GM23338 (cell line): ENCODE measurements around the gene PCGF3. TPM values are rescaled to one million over a fixed set of nuclear protein-coding genes. Genes with fewer than 3 reads are reported as not detected.

ENCODE experiments used
- ATAC-seq: fragments of 200-7000 bp; cut with Tn5 transposase; 3 replicates; pipeline ENCODE4 v1.9.1; 2020
- DNase-seq: peaks from one replicate; pipeline ENCODE4 v3.0.0-alpha.2; 2015; ENCODE audit warnings: low spot score
- H2AFZ ChIP-seq: fragments of 200-600 bp; sonication (generic); 2 replicates; pipeline ENCODE4 v1.8.0; 2016; ENCODE audit warnings: antibody characterized with exemption, mild to moderate bottlenecking, moderate library complexity
- H3F3A ChIP-seq: fragments of 200-600 bp; sonication (generic); replicated peaks from 2 replicates; pipeline ENCODE4 v1.8.0; 2017; ENCODE audit warnings: antibody characterized with exemption, mixed run types, low read depth
- H3K27ac ChIP-seq: fragments of 200-600 bp; sonication (generic); 2 replicates; pipeline ENCODE4 v1.6.1; 2016; ENCODE audit warnings: low read depth
- H3K27me3 ChIP-seq: fragments of 200-600 bp; sonication (generic); 2 replicates; pipeline ENCODE4 v1.8.0; 2016; ENCODE audit warnings: mild to moderate bottlenecking, mixed run types, moderate library complexity; ENCODE audit not compliant: insufficient read depth
- H3K36me3 ChIP-seq: fragments of 200-600 bp; sonication (generic); 2 replicates; pipeline ENCODE4 v1.8.0; 2016; ENCODE audit warnings: mild to moderate bottlenecking; ENCODE audit not compliant: insufficient read depth
- H3K4me1 ChIP-seq: fragments of 200-600 bp; sonication (generic); 2 replicates; pipeline ENCODE4 v1.8.0; 2016; ENCODE audit warnings: mild to moderate bottlenecking, moderate library complexity; ENCODE audit not compliant: insufficient read depth
- H3K4me2 ChIP-seq: fragments of 200-600 bp; sonication (generic); 2 replicates; pipeline ENCODE4 v1.7.1; 2017; ENCODE audit warnings: mixed run types
- H3K4me3 ChIP-seq: fragments of 200-600 bp; sonication (generic); 2 replicates; pipeline ENCODE4 v1.6.1; 2016; ENCODE audit warnings: mixed run types
- H3K79me2 ChIP-seq: fragments of 200-600 bp; sonication (generic); replicated peaks from 2 replicates; pipeline ENCODE4 v1.8.0; 2017; ENCODE audit warnings: mild to moderate bottlenecking; ENCODE audit not compliant: insufficient read depth
- H3K9me2 ChIP-seq: fragments of 200-600 bp; sonication (generic); 2 replicates; pipeline ENCODE4 v1.8.0; 2017; ENCODE audit not compliant: insufficient read depth
- H4K20me1 ChIP-seq: fragments of 200-600 bp; sonication (generic); replicated peaks from 2 replicates; pipeline ENCODE4 v1.8.0; 2017; ENCODE audit warnings: mild to moderate bottlenecking; ENCODE audit not compliant: insufficient read depth
- H3K27ac Mint-ChIP-seq: 2 replicates; pipeline ENCODE4 v1.8.0; 2020; ENCODE audit warnings: inconsistent platforms, mild to moderate bottlenecking, moderate library complexity, mixed read lengths
- H3K27me3 Mint-ChIP-seq: 3 replicates; pipeline ENCODE4 v1.8.0; 2022; ENCODE audit warnings: low read depth, mild to moderate bottlenecking, moderate library complexity, mixed read lengths, inconsistent platforms; ENCODE audit not compliant: insufficient read depth, poor library complexity
- H3K36me3 Mint-ChIP-seq: 3 replicates; pipeline ENCODE4 v1.8.0; 2021; ENCODE audit warnings: low read depth, mild to moderate bottlenecking, inconsistent platforms, moderate library complexity, mixed read lengths
- H3K4me1 Mint-ChIP-seq: 3 replicates; pipeline ENCODE4 v1.8.0; 2020; ENCODE audit warnings: mild to moderate bottlenecking, inconsistent platforms, mixed read lengths
- H3K4me3 Mint-ChIP-seq: 3 replicates; pipeline ENCODE4 v1.8.0; 2021; ENCODE audit warnings: moderate library complexity, mild to moderate bottlenecking, inconsistent platforms, mixed read lengths
- H3K9me3 Mint-ChIP-seq: 3 replicates; pipeline ENCODE4 v1.8.0; 2020; ENCODE audit warnings: moderate library complexity, mild to moderate bottlenecking, inconsistent platforms, mixed read lengths
- CREB1 ChIP-seq: fragments of 250-450 bp; sonication (Bioruptor Pico); IDR thresholded peaks from 2 replicates; pipeline ENCODE4 v1.5.0; 2020; ENCODE audit warnings: low read depth, mild to moderate bottlenecking, moderate library complexity
- CTCF ChIP-seq, 2 experiments: fragments of 200-600 bp in 1 of 2; sonication (generic) in 1 of 2; conservative IDR thresholded peaks; 2 replicates each; pipeline versions ENCODE4 v1.5.1 to v1.6.1; 2016 to 2017; ENCODE audit warnings: antibody characterized with exemption in 2 of 2, low read depth in 2 of 2, mild to moderate bottlenecking in 2 of 2, moderate library complexity in 1 of 2
- ETS1 ChIP-seq: IDR thresholded peaks from 2 replicates; pipeline ENCODE4 v1.6.1; 2016; ENCODE audit warnings: antibody characterized with exemption
- EZH2phosphoT487 ChIP-seq: fragments of 200-600 bp; sonication (generic); IDR thresholded peaks from one replicate; pipeline ENCODE4 v1.8.1; 2018; ENCODE audit warnings: antibody characterized with exemption; ENCODE audit not compliant: unreplicated experiment
- POLR2AphosphoS5 ChIP-seq: IDR thresholded peaks from 2 replicates; pipeline ENCODE4 v1.6.1; 2016; ENCODE audit warnings: antibody characterized with exemption, low read depth
- ZNF331 ChIP-seq: fragments of 250-450 bp; sonication (Bioruptor Pico); IDR thresholded peaks from 2 replicates; pipeline ENCODE4 v1.5.0; 2020; ENCODE audit warnings: low read depth, mild to moderate bottlenecking, moderate library complexity
- ZNF462 ChIP-seq: fragments of 250-450 bp; sonication (Bioruptor Pico); IDR thresholded peaks from 2 replicates; pipeline ENCODE4 v1.5.0; 2020; ENCODE audit warnings: mild to moderate bottlenecking, moderate library complexity
- polyA plus RNA-seq: library from polyadenylated mRNA; unstranded; fragments of >200 nt; fragmentation: Nextera tagmentation; extraction: Ambion mirVana; gene quantifications from 2 replicates; pipeline ENCODE4 v1.2.1, GENCODE V29; 2016
- total RNA-seq: library from RNA; depleted of rRNA; stranded (reverse); fragments of >200 nt; shearing (Covaris generic); gene quantifications from 2 replicates; pipeline ENCODE4 v1.2.3, GENCODE V29; 2014

PCGF3 gene
- total and polyA plus RNA-seq, 2 experiments from 2014 or later: 33.1 to 49.0 TPM

GRCh38 chr4:732486-732885 lies 26.9 kb downstream of the PCGF3 start (continued):
- TF ChIP-seq ZNF462 (CRISPR knock-in tag) (no peak), EZH2phosphoT487 (no peak), CTCF (conservative IDR thresholded peaks at IDR 0.05; ENCODE audit: low read depth in 2 of 2) (no peak), ZNF331 (CRISPR knock-in tag) (no peak)

- no peak overlapping the region for H3K4me3 Mint-ChIP-seq
- Histone ChIP-seq H3K27me3 (no peaks in the 10 kb centered on the region), H3F3A (peaks cover 6% of the 10 kb centered on the region; the same call in 1 of the 2 replicates), H3K4me2 (no peak overlapping the region), H3K27ac (no peak overlapping the region), H2AFZ (no peak overlapping the region), H3K79me2 (peaks cover 14% of the 10 kb centered on the region), H3K9me2 (no peaks in the 10 kb centered on the region), H4K20me1 (peaks cover 7% of the 10 kb centered on the region), H3K36me3 (peaks cover 21% of the 10 kb centered on the region), H3K4me3 (no peak overlapping the region), H3K4me1 (no peaks in the 10 kb centered on the region)
- DNase-seq (no peak), ATAC-seq (no peak)
- H3K9me3 Mint-ChIP-seq: no peaks in the 10 kb centered on the region
- H3K4me1 Mint-ChIP-seq: no peaks in the 10 kb centered on the region
- peaks cover 50% of the 10 kb centered on the region for H3K36me3 Mint-ChIP-seq
- peaks cover 5% of the 10 kb centered on the region for H3K27me3 Mint-ChIP-seq
- no peak overlapping the region for H3K27ac Mint-ChIP-seq
- TF ChIP-seq POLR2AphosphoS5: no peak
- TF ChIP-seq CREB1: no peak
- no peak for TF ChIP-seq CTCF (conservative IDR thresholded peaks at IDR 0.05; ENCODE audit: low read depth in 2 of 2)
- TF ChIP-seq ZNF331 (CRISPR knock-in tag): no peak
- no peak for TF ChIP-seq ETS1
- no peak for TF ChIP-seq EZH2phosphoT487
Measured at GRCh38 chr4:732911-733630, 27.4 kb downstream of the PCGF3 start.
